HEK293 (cell line): ENCODE measurements around the gene NLRP1.

ENCODE experiments used
- BCL11B ChIP-seq: fragments of 450-650 bp; formaldehyde crosslinking; IDR thresholded peaks from 2 replicates; pipeline ENCODE4 v1.5.1; 2016; ENCODE audit warnings: low read depth, missing biosample characterization, missing genetic modification characterization
- GFI1B ChIP-seq: fragments of 450-650 bp; formaldehyde crosslinking; IDR thresholded peaks from 2 replicates; pipeline ENCODE4 v1.5.1; 2016; ENCODE audit warnings: missing biosample characterization, missing genetic modification characterization
- GLI4 ChIP-seq: fragments of 450-650 bp; formaldehyde crosslinking; IDR thresholded peaks from 2 replicates; pipeline ENCODE4 v1.5.1; 2016; ENCODE audit warnings: missing biosample characterization, missing genetic modification characterization
- GLIS2 ChIP-seq: fragments of 450-650 bp; formaldehyde crosslinking; IDR thresholded peaks from 2 replicates; pipeline ENCODE4 v1.5.1; 2016; ENCODE audit warnings: missing biosample characterization, missing genetic modification characterization
- KLF9 ChIP-seq: fragments of 450-650 bp; formaldehyde crosslinking; IDR thresholded peaks from 2 replicates; pipeline ENCODE4 v1.5.1; 2016; ENCODE audit warnings: missing biosample characterization, missing genetic modification characterization, low read depth
- MZF1 ChIP-seq: fragments of 450-650 bp; formaldehyde crosslinking; IDR thresholded peaks from 2 replicates; pipeline ENCODE4 v1.5.1; 2017; ENCODE audit warnings: missing biosample characterization, missing genetic modification characterization, borderline replicate concordance
- OVOL3 ChIP-seq: fragments of 450-650 bp; formaldehyde crosslinking; IDR thresholded peaks from 2 replicates; pipeline ENCODE4 v1.5.1; 2016; ENCODE audit warnings: missing biosample characterization, missing genetic modification characterization
- SP2 ChIP-seq: fragments of 450-650 bp; formaldehyde crosslinking; IDR thresholded peaks from 2 replicates; pipeline ENCODE4 v1.5.1; 2016; ENCODE audit warnings: missing biosample characterization, missing genetic modification characterization
- ZBTB1 ChIP-seq: fragments of 450-650 bp; formaldehyde crosslinking; IDR thresholded peaks from 2 replicates; pipeline ENCODE4 v1.5.1; 2016; ENCODE audit warnings: missing biosample characterization, missing genetic modification characterization
- ZBTB20 ChIP-seq: fragments of 450-650 bp; formaldehyde crosslinking; IDR thresholded peaks from 2 replicates; pipeline ENCODE4 v1.5.1; 2016; ENCODE audit warnings: missing biosample characterization, missing genetic modification characterization
- ZBTB21 ChIP-seq: fragments of 450-650 bp; formaldehyde crosslinking; IDR thresholded peaks from 2 replicates; pipeline ENCODE4 v1.5.1; 2017; ENCODE audit warnings: missing biosample characterization, missing genetic modification characterization
- ZBTB48 ChIP-seq: fragments of 450-650 bp; formaldehyde crosslinking; IDR thresholded peaks from 2 replicates; pipeline ENCODE4 v1.5.1; 2016; ENCODE audit warnings: missing biosample characterization, missing genetic modification characterization
- ZIC2 ChIP-seq: fragments of 450-650 bp; formaldehyde crosslinking; IDR thresholded peaks from 2 replicates; pipeline ENCODE4 v1.5.1; 2016; ENCODE audit warnings: missing biosample characterization, missing genetic modification characterization
- ZNF146 ChIP-seq: fragments of 450-650 bp; formaldehyde crosslinking; IDR thresholded peaks from 2 replicates; pipeline ENCODE4 v1.5.1; 2016; ENCODE audit warnings: missing biosample characterization, missing genetic modification characterization
- ZNF148 ChIP-seq: fragments of 450-650 bp; formaldehyde crosslinking; IDR thresholded peaks from 2 replicates; pipeline ENCODE4 v1.5.0; 2017; ENCODE audit warnings: missing biosample characterization, missing genetic modification characterization, borderline replicate concordance
- ZNF157 ChIP-seq: fragments of 450-650 bp; formaldehyde crosslinking; IDR thresholded peaks from 2 replicates; pipeline ENCODE4 v1.5.1; 2016; ENCODE audit warnings: missing biosample characterization, missing genetic modification characterization
- ZNF274 ChIP-seq, 2 experiments: fragments of 200-500 bp in 1 of 2; fragments of 450-650 bp in 1 of 2; sonication (Bioruptor generic) in 1 of 2; formaldehyde crosslinking in 1 of 2; IDR thresholded peaks; 2 replicates each; pipeline versions ENCODE4 v1.5.1 to v1.6.1; 2014 to 2016; ENCODE audit warnings: borderline replicate concordance in 1 of 2, inconsistent platforms in 1 of 2, low read length in 1 of 2, missing biosample characterization in 1 of 2, missing genetic modification characterization in 1 of 2
- ZNF280D ChIP-seq: fragments of 450-650 bp; formaldehyde crosslinking; IDR thresholded peaks from 2 replicates; pipeline ENCODE4 v1.5.1; 2016; ENCODE audit warnings: missing biosample characterization, missing genetic modification characterization
- ZNF354C ChIP-seq: fragments of 450-650 bp; formaldehyde crosslinking; IDR thresholded peaks from 2 replicates; pipeline ENCODE4 v1.5.1; 2016; ENCODE audit warnings: missing biosample characterization, missing genetic modification characterization, low read depth, borderline replicate concordance
- ZNF398 ChIP-seq: fragments of 450-650 bp; formaldehyde crosslinking; IDR thresholded peaks from 2 replicates; pipeline ENCODE4 v1.5.1; 2017; ENCODE audit warnings: missing biosample characterization, missing genetic modification characterization
- ZNF548 ChIP-seq: fragments of 450-650 bp; formaldehyde crosslinking; IDR thresholded peaks from 2 replicates; pipeline ENCODE4 v1.5.1; 2016; ENCODE audit warnings: missing biosample characterization, missing genetic modification characterization
- ZNF549 ChIP-seq: fragments of 450-650 bp; IDR thresholded peaks from 2 replicates; pipeline ENCODE4 v1.5.1; 2018; ENCODE audit warnings: missing biosample characterization, missing genetic modification characterization, mild to moderate bottlenecking, inconsistent platforms, moderate library complexity
- ZNF621 ChIP-seq: fragments of 450-650 bp; formaldehyde crosslinking; IDR thresholded peaks from 2 replicates; pipeline ENCODE4 v1.5.1; 2017; ENCODE audit warnings: missing biosample characterization, missing genetic modification characterization
- ZNF624 ChIP-seq: fragments of 450-650 bp; formaldehyde crosslinking; IDR thresholded peaks from 2 replicates; pipeline ENCODE4 v1.5.1; 2017; ENCODE audit warnings: missing biosample characterization, missing genetic modification characterization
- ZNF645 ChIP-seq: fragments of 450-650 bp; formaldehyde crosslinking; IDR thresholded peaks from 2 replicates; pipeline ENCODE4; 2016; ENCODE audit warnings: missing biosample characterization, missing genetic modification characterization
- ZNF692 ChIP-seq: fragments of 450-650 bp; formaldehyde crosslinking; IDR thresholded peaks from 2 replicates; pipeline ENCODE4 v1.5.1; 2016; ENCODE audit warnings: missing biosample characterization, missing genetic modification characterization
- ZNF792 ChIP-seq: fragments of 450-650 bp; formaldehyde crosslinking; IDR thresholded peaks from 2 replicates; pipeline ENCODE4 v1.5.1; 2016; ENCODE audit warnings: missing biosample characterization, missing genetic modification characterization
- ZSCAN16 ChIP-seq: fragments of 450-650 bp; formaldehyde crosslinking; IDR thresholded peaks from 2 replicates; pipeline ENCODE4 v1.5.1; 2016; ENCODE audit warnings: missing biosample characterization, missing genetic modification characterization
- ZSCAN4 ChIP-seq: fragments of 450-650 bp; formaldehyde crosslinking; IDR thresholded peaks from 2 replicates; pipeline ENCODE4 v1.5.1; 2017; ENCODE audit warnings: missing biosample characterization, missing genetic modification characterization

NLRP1 gene

GRCh38 chr17:5468075-5468473, 116.2 kb downstream of the NLRP1 start (continued):
- no peak for TF ChIP-seq ZNF148 (tag by site-specific recombination)
- no peak for TF ChIP-seq ZNF624 (tag by site-specific recombination)
- TF ChIP-seq ZIC2 (tag by site-specific recombination): no peak
- TF ChIP-seq ZNF692 (tag by site-specific recombination): no peak
- no peak for TF ChIP-seq ZNF280D (tag by site-specific recombination)
- TF ChIP-seq ZNF146 (tag by site-specific recombination): no peak
- no peak for TF ChIP-seq ZSCAN4 (tag by site-specific recombination)
- no peak for TF ChIP-seq ZBTB1
- TF ChIP-seq OVOL3 (tag by site-specific recombination): no peak
- no peak for TF ChIP-seq ZBTB21 (tag by site-specific recombination)
- TF ChIP-seq ZSCAN16 (tag by site-specific recombination): no peak
- peak; percentile 14; the same call in 1 of the 2 replicates for TF ChIP-seq ZBTB48
- no peak for TF ChIP-seq ZNF548 (tag by site-specific recombination)
- no peak for TF ChIP-seq ZNF157 (tag by site-specific recombination)
- no peak for TF ChIP-seq ZBTB20
- TF ChIP-seq GFI1B (tag by site-specific recombination): no peak
- TF ChIP-seq ZNF621: no peak
- no peak for TF ChIP-seq ZNF274 (IDR thresholded peaks at IDR 0.05; ENCODE audit: low read length)
- TF ChIP-seq ZNF274 (tag by site-specific recombination; IDR thresholded peaks at IDR 0.05; ENCODE audit: borderline replicate concordance): no peak
- no peak for TF ChIP-seq ZNF792
- TF ChIP-seq ZNF645 (tag by site-specific recombination): no peak
- TF ChIP-seq BCL11B (tag by site-specific recombination): 0 out of 2 replicates have a peak, but pooled peaks have one; percentile 12
- 0 out of 2 replicates have a peak, but pooled peaks have one; percentile 13 for TF ChIP-seq MZF1 (tag by site-specific recombination)
- TF ChIP-seq ZNF398 (tag by site-specific recombination): peak; percentile 19; the same call in 1 of the 2 replicates
- TF ChIP-seq ZNF549 (tag by site-specific recombination): no peak
- TF ChIP-seq GLIS2: peak; percentile 46
- TF ChIP-seq SP2 (tag by site-specific recombination): peak; percentile 0; the same call in 1 of the 2 replicates
- no peak; the same call in 1 of the 2 replicates for TF ChIP-seq KLF9 (tag by site-specific recombination)
- no peak for TF ChIP-seq GLI4 (tag by site-specific recombination)
- no peak for TF ChIP-seq ZNF354C
